ENCODE measurements around the gene STN1. TPM values are rescaled to one million over a fixed set of nuclear protein-coding genes. Genes with fewer than 3 reads are reported as not detected.

The STN1 gene
- total and polyA plus RNA-seq, 2 donors (not counting 1 experiment from before 2014, with no cell fraction given): 21.7 to 36.5 TPM

- no peaks in the 10 kb centered on the region for H3K9me3 ChIP-seq (ENCODE audit: control insufficient read depth, insufficient read depth, low read depth, low read length)
- no peaks in the 10 kb centered on the region for H4K20me1 ChIP-seq (ENCODE audit: control insufficient read depth, extremely low read depth, insufficient read depth, low read length)
- no peaks in the 10 kb centered on the region for H3K27me3 ChIP-seq (ENCODE audit: control insufficient read depth, insufficient read depth, low read length)
- peak in 1 of 2 donors; percentile 21 for DNase-seq (ENCODE audit: low read depth in 2 of 2)
- TF ChIP-seq EZH2 (IDR thresholded peaks at IDR 0.05; ENCODE audit: low read length, missing control alignments): no peak
- TF ChIP-seq CTCF (conservative IDR thresholded peaks at IDR 0.05 in 1 of 2, IDR thresholded peaks at IDR 0.05 in 1 of 2; ENCODE audit: low read depth in 1 of 2, low read length in 2 of 2): no peak
- H3K36me3 ChIP-seq (ENCODE audit: control insufficient read depth, insufficient read depth, low read length): no peaks in the 10 kb centered on the region
- no peak overlapping the region for H3K9ac ChIP-seq (ENCODE audit: insufficient read depth, low read length)
- no peak overlapping the region for H2AFZ ChIP-seq (ENCODE audit: low read length)
- no peaks in the 10 kb centered on the region for H3K79me2 ChIP-seq (ENCODE audit: control insufficient read depth, insufficient read depth, low read length)
- no peaks in the 10 kb centered on the region for H3K4me1 ChIP-seq (ENCODE audit: control insufficient read depth, extremely low read depth, insufficient read depth, low read length)
- no peak overlapping the region for H3K4me2 ChIP-seq (ENCODE audit: extremely low read depth, insufficient read depth, low read length)
- H3K4me3 ChIP-seq (replicated peaks in 1 of 4; ENCODE audit: control extremely low read depth in 1 of 4, insufficient read depth in 1 of 4, low read depth in 3 of 4, low read length in 4 of 4): no peak overlapping the region
- H3K27ac ChIP-seq (ENCODE audit: insufficient read depth, low read length): no peak overlapping the region
These were observed 41.0 kb upstream of the STN1 start for GRCh38 chr10:103958996-103959395.

GRCh38 chr10:103954543-103954942, 36.6 kb upstream of the STN1 start:
- H3K4me2 ChIP-seq (ENCODE audit: extremely low read depth, insufficient read depth, low read length): no peak overlapping the region
- no peak overlapping the region for H3K9ac ChIP-seq (ENCODE audit: insufficient read depth, low read length)
- H3K4me1 ChIP-seq (ENCODE audit: control insufficient read depth, extremely low read depth, insufficient read depth, low read length): no peaks in the 10 kb centered on the region
- H3K27ac ChIP-seq (ENCODE audit: insufficient read depth, low read length): no peak overlapping the region
- no peaks in the 10 kb centered on the region for H3K36me3 ChIP-seq (ENCODE audit: control insufficient read depth, insufficient read depth, low read length)
- no peak overlapping the region for H2AFZ ChIP-seq (ENCODE audit: low read length)
- H3K79me2 ChIP-seq (ENCODE audit: control insufficient read depth, insufficient read depth, low read length): no peaks in the 10 kb centered on the region
- H3K27me3 ChIP-seq (ENCODE audit: control insufficient read depth, insufficient read depth, low read length): no peaks in the 10 kb centered on the region
- H3K9me3 ChIP-seq (ENCODE audit: control insufficient read depth, insufficient read depth, low read depth, low read length): no peaks in the 10 kb centered on the region
- H4K20me1 ChIP-seq (ENCODE audit: control insufficient read depth, extremely low read depth, insufficient read depth, low read length): no peaks in the 10 kb centered on the region
- no peak for TF ChIP-seq EZH2 (IDR thresholded peaks at IDR 0.05; ENCODE audit: low read length, missing control alignments)
- no peak for TF ChIP-seq CTCF (conservative IDR thresholded peaks at IDR 0.05 in 1 of 2, IDR thresholded peaks at IDR 0.05 in 1 of 2; ENCODE audit: low read depth in 1 of 2, low read length in 2 of 2)
- H3K4me3 ChIP-seq (replicated peaks in 1 of 4; ENCODE audit: control extremely low read depth in 1 of 4, insufficient read depth in 1 of 4, low read depth in 3 of 4, low read length in 4 of 4): no peak overlapping the region
- no peak for DNase-seq (ENCODE audit: low read depth in 2 of 2)

GRCh38 chr10:103951942-103952341, 34.0 kb upstream of the STN1 start:
- H3K36me3 ChIP-seq (ENCODE audit: control insufficient read depth, insufficient read depth, low read length): no peaks in the 10 kb centered on the region
- H3K4me1 ChIP-seq (ENCODE audit: control insufficient read depth, extremely low read depth, insufficient read depth, low read length): no peaks in the 10 kb centered on the region
- no peak overlapping the region for H3K4me2 ChIP-seq (ENCODE audit: extremely low read depth, insufficient read depth, low read length)
- no peak for DNase-seq (ENCODE audit: low read depth in 2 of 2)
- H3K9me3 ChIP-seq (ENCODE audit: control insufficient read depth, insufficient read depth, low read depth, low read length): no peaks in the 10 kb centered on the region
- H4K20me1 ChIP-seq (ENCODE audit: control insufficient read depth, extremely low read depth, insufficient read depth, low read length): no peaks in the 10 kb centered on the region
- no peak overlapping the region for H3K4me3 ChIP-seq (replicated peaks in 1 of 4; ENCODE audit: control extremely low read depth in 1 of 4, insufficient read depth in 1 of 4, low read depth in 3 of 4, low read length in 4 of 4)
- TF ChIP-seq CTCF (conservative IDR thresholded peaks at IDR 0.05 in 1 of 2, IDR thresholded peaks at IDR 0.05 in 1 of 2; ENCODE audit: low read depth in 1 of 2, low read length in 2 of 2) (no peak), EZH2 (IDR thresholded peaks at IDR 0.05; ENCODE audit: low read length, missing control alignments) (no peak)
- H3K27me3 ChIP-seq (ENCODE audit: control insufficient read depth, insufficient read depth, low read length): no peaks in the 10 kb centered on the region
- H3K27ac ChIP-seq (ENCODE audit: insufficient read depth, low read length): no peak overlapping the region
- H3K9ac ChIP-seq (ENCODE audit: insufficient read depth, low read length): no peak overlapping the region
- H2AFZ ChIP-seq (ENCODE audit: low read length): no peak overlapping the region
- no peaks in the 10 kb centered on the region for H3K79me2 ChIP-seq (ENCODE audit: control insufficient read depth, insufficient read depth, low read length)
